Measurements from ENCODE around the gene SLC17A3.

Gene SLC17A3

GRCh38 chr6:25874118-25874517 is at the start of gene SLC17A3:
Gene SLC17A3 (minus strand): TSS chr6:25874243. CDS start chr6:25868387, 5,856 bp downstream.
- no peak for DNase-seq

GRCh38 chr6:25922301-25922700 is 48.3 kb upstream of the SLC17A3 start:
- no peak for DNase-seq

- no peak for DNase-seq
Measured at GRCh38 chr6:25921525-25922203, 47.6 kb upstream of the SLC17A3 start.

GRCh38 chr6:25919657-25920056 is 45.6 kb upstream of the SLC17A3 start:
- no peak for DNase-seq

- no peak for DNase-seq
Measured at GRCh38 chr6:25918083-25918683, 44.1 kb upstream of the SLC17A3 start.

- no peak for DNase-seq
Measured at GRCh38 chr6:25916789-25917490, 42.9 kb upstream of the SLC17A3 start.

GRCh38 chr6:25916330-25916729 is 42.3 kb upstream of the SLC17A3 start:
- DNase-seq: no peak

GRCh38 chr6:25913741-25914140 is 39.7 kb upstream of the SLC17A3 start:
- no peak for DNase-seq

- DNase-seq: no peak
Measured at GRCh38 chr6:25911351-25911750, 37.3 kb upstream of the SLC17A3 start.

- DNase-seq: no peak
Measured at GRCh38 chr6:25907475-25908014, 33.5 kb upstream of the SLC17A3 start.

- DNase-seq: no peak
Measured at GRCh38 chr6:25903467-25904099, 29.5 kb upstream of the SLC17A3 start.

GRCh38 chr6:25902071-25902470 is 28.0 kb upstream of the SLC17A3 start:
- no peak for DNase-seq

- no peak for DNase-seq
Measured at GRCh38 chr6:25900843-25901242, 26.8 kb upstream of the SLC17A3 start.

GRCh38 chr6:25899580-25900408 is 25.8 kb upstream of the SLC17A3 start:
- DNase-seq: no peak

GRCh38 chr6:25899123-25899522 is 25.1 kb upstream of the SLC17A3 start:
- no peak for DNase-seq

GRCh38 chr6:25898289-25898977 is 24.4 kb upstream of the SLC17A3 start:
- no peak for DNase-seq

- DNase-seq: no peak
Measured at GRCh38 chr6:25896252-25896651, 22.2 kb upstream of the SLC17A3 start.

- no peak for DNase-seq
Measured at GRCh38 chr6:25895771-25896170, 21.7 kb upstream of the SLC17A3 start.

- DNase-seq: no peak
Measured at GRCh38 chr6:25893778-25894177, 19.7 kb upstream of the SLC17A3 start.

- no peak for DNase-seq
Measured at GRCh38 chr6:25892877-25893276, 18.8 kb upstream of the SLC17A3 start.
